GM12874 (cell line): ENCODE measurements around the gene SLC12A3.

Source experiments
- CTCF ChIP-seq: IDR thresholded peaks from 2 replicates; pipeline ENCODE4 v1.5.1; 2011; ENCODE audit warnings: low read depth, mild to moderate bottlenecking, control low read depth, low read length, moderate library complexity; ENCODE audit not compliant: insufficient read depth

SLC12A3 gene

GRCh38 chr16:56825826-56826225 is 39.2 kb upstream of the SLC12A3 start:
- TF ChIP-seq CTCF, result no peak

DNA sequence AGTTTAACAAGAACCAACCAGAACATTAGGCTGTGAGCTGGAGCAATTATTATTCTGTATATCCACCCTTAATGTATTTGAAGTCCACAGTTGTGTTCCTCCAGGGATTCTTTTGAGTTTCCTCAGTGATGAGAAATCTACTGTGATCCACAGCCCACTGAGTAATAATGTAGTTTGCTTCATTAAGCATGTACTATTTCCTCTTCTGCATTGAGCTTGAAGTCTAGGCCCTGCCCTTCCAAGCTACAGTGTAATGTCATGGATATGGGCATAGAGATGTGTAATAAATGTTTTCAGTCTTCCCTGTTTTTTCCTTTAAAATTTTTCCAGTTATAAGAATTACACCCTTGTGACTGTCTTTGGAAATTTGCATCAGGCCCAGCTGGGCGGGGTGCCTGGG is 36.4 kb upstream of the SLC12A3 start:
- TF ChIP-seq CTCF, result no peak

DNA sequence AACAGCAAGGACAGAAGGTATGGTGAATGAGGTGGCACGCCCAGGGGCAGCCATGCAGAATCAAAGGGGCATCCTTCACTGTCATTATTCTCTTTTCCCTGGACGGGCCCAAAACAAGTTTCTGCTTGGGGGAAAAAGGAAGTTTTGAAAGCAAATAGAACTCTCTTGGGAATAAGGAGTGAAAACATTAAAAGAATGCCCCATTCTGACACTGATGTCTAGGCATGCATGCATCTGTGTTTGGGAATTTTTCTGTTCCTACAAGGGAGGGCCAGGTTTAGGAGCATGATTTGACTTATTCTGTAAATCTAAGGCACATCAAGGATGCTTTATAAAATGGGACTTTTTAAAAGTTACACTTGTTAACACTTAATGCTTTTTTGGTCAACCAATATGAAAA is 34.3 kb upstream of the SLC12A3 start:
- TF ChIP-seq CTCF, result no peak

DNA sequence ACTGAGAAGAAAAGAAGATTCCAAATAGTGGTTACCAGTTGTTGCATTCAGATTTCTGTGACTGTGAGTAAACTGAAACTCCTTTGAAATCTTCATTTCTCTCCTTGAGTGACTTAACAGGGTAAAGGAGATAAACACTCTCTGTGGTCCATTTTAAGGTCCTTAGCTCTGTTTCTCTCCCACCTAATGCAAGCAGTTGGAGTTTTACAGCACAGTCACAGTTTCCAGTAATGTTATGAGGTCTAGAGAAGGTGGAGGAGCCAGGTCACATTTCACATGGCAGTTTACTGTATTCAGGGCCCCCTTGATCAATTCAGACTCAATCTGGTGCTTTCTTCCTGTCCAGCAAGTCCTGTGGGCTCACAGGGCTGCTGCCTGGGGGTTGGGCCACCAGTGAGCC is 32.2 kb upstream of the SLC12A3 start:
- TF ChIP-seq CTCF, result no peak

DNA sequence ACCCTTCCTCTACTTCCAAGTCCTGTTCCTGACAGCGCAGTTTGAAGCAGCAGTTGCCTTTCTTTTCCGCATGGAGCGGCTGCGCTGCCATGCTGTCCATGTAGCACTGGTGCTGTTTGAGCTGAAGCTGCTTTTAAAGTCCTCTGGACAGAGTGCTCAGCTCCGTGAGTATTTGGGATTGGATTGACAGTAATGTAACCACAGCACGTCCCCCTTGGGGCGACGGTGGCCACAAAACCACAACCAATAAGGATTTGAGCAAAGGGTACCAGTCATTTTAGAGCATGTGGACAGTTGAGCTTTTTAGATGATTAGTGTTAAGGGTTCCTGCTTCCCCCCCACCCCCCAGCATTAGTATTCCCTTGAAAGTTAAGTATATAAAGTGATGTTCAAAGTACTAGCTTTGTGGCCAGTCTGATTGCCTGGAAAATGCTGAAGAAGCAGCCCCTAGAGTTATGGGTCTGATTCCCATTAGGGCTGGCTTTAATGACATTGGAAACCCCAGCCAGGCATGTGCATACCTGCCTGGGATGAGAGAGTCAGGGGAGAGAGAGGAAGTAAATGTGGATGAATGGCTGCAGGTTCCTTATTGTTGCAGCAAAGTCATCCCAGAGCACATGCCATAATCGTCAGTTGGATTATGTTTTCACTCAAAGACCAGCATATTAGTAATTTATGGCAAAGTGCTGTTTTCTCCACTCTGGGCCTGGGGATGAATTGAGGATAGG is 31.6 kb upstream of the SLC12A3 start:
- TF ChIP-seq CTCF, result no peak

DNA sequence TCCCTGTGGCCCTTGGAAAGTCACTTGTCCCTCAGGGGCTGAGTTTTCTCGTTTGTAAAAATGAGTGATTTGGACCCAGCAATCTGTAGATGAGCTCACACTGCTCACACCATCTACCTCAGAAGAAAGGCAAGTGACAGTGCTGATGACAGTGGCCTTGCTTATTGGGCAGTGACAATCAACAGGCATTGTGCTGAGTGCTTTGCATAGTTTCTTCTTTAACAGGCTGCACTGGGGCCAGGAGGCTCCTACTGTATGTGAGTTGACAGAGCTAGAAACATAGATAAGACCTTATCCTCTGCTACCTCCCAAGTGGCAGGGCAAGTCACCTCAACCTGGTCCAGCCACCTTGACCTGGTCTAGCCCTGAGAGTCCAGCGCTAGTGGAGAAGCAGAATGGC is 29.7 kb upstream of the SLC12A3 start:
- TF ChIP-seq CTCF, result no peak

- TF ChIP-seq CTCF, result no peak
Measured at GRCh38 chr16:56836410-56837230, 28.4 kb upstream of the SLC12A3 start.
